HG03432 (cell line): ENCODE measurements around the gene ZNF354B.
"Not testable (repeated sequence)": the region's sequence is repeated elsewhere in the genome, so short reads cannot be mapped to it uniquely, and the experiment has no call there.

Experiments
- ATAC-seq: cut with Tn5 transposase; IDR thresholded peaks from one replicate; pipeline ENCODE4 v1.9.1; 2021; ENCODE audit warnings: mild to moderate bottlenecking, moderate library complexity; ENCODE audit not compliant: unreplicated experiment

Gene ZNF354B

GRCh38 chr5:178883115-178883694, 23.5 kb downstream of the ZNF354B start:
- not testable (repeated sequence) for ATAC-seq

GRCh38 chr5:178883815-178884430, 24.2 kb downstream of the ZNF354B start:
- no peak for ATAC-seq

- peak; percentile 80 for ATAC-seq
Measured at GRCh38 chr5:178895615-178896571, 36.1 kb downstream of the ZNF354B start, which contains the start of gene ZFP2. Gene ZFP2 (plus strand): TSS chr5:178895913. CDS start chr5:178931314, 35,401 bp downstream.

DNA sequence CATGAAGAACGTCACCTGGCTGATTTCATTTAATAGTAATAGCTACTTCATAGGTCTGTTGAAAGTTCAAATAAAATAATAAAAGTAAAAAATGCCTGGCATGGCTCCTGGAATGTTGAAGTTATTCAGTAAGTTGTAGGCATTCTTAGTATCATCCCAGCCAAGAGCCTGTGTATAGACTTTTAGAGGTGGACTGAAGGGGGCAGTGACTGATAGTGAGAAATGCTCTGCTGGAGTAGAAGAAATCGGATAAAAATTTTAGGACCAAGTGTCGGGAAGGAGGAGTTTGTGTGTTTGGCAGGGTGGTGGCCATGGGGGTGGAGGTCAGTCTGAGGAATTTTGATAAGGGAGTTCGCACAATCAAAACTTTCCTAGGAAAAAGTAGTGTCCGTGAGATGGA, 39.5 kb downstream of the ZNF354B start:
- ATAC-seq = no peak

GRCh38 chr5:178902849-178903248, 43.1 kb downstream of the ZNF354B start:
- ATAC-seq = no peak

- ATAC-seq = no peak
Measured at GRCh38 chr5:178931846-178932760, 72.3 kb downstream of the ZNF354B start.
